Ammon's horn (tissue), 1 donor: ENCODE results near the gene NEK6.
"Not testable (repeated sequence)": the region's sequence is repeated elsewhere in the genome, so short reads cannot be mapped to it uniquely, and the experiment has no call there.

Experiments
- DNase-seq: peaks from one replicate; pipeline ENCODE4 v3.0.0-alpha.2; 2016; ENCODE audit warnings: low spot score

NEK6 gene

DNA sequence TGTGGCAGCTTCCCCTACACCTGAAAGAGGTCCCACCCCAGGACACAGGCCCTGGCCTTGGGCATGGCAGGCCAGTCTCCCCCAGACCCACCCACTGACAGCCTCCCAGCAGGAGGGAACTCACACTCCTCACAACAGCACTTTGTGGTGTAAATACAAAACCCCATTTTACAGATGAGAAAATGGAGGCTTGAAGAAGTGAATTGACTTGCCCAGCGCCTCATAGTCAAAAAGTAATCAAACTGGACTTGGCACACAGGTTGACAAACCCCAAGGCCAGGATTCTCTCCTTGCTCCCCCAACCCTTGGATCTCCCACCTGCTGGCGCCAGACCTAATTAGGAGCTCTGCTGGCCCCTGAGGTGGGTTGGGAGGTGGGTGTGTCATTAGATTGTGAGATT, 29.2 kb upstream of the NEK6 start:
- no peak for DNase-seq

DNA sequence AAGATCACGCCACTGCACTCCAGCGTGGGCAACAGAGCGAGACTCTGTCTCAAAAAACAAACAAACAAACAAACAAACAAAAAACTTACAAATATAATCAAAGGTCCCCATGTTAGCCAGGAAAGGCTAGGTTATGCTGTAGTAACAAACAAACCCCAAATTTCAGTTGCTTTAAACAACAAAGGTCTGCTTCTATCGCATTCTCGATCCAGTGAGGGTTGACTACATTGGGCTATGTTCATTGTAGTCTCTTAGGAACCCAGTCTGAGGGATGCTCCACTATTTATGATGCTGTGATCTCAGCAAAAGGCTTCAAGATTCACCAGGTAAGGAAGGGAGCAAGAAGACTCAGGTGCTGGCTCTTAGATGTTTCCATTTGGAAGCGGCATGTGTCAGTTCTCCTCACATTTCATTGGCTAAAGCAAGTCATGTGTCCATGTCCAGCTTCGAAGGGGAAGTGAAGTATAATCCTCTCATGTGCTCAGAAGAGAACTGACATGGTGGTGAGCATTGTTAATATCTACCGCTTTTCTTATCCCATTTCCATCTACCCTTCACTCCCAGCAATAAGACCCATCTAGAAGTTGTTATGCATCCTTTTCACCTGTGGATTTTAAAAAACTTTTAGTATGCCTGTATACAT, 26.5 kb upstream of the NEK6 start:
- DNase-seq = no peak

DNA sequence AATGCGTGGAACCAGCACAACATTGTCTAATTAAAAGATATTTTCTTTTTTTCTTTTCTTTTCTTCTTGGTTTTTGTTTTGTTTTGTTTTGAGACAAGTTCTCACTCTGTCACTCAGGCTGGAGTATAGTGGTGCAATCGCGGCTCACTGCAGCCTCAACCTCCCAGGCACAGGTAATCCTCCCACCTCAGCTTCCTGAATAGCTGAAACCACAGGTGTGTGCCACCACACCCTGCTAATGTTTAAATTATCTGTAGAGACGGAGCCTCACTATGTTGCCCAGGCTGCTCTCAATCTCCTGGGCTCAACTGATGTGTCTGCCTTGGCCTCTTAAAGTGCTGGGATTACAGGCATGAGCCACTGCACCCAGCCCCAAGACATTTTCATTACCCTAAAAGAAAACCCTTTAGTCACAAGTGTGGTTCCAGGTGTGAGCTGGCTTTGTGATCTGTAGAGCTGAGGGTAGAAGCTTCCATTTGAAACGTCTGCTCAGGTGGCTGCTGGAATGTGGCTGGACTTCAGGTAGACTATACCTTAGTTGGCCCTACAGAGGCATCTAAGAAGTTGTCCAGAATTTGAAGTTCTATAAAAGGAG, 19.1 kb upstream of the NEK6 start:
- no peak for DNase-seq

DNA sequence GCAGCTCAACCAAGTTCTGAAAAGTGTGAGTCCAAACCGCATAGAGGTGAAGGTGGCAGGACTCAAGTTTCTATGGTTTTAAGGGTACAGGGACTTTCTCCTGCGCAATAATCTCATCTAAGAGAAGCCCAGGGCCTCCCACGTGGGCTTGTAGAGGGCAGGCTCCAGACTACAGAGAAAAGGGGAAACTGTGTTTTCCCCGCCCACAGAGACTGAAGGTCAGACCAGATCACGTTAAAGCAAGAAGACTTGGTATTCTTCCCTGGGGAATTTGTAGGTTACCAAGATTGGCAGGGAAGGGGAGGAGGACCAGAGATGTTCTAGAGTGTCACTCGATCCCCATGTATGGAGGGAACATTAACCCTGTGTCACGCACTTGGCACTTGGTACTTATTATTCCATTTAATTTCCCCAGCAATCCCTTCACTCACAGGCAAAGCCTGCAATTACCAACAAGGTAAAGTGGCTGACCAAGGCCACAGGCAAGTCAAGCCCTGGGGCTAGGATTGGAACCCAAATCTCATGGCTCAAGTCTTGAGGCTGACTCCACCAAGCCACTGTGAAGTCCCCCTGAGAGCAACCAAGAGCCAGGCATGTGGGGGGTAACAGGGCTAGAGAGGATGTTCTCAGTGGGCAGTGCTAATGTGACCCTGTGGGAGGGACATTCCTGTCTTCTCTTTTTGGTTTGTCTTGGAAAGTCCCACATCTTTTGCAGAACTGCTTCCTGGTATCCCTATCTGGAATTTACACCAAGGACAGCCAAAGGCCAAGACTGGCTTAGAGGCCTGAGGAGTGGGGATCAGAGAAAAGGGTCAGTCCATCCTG, 18.3 kb upstream of the NEK6 start:
- DNase-seq = no peak

DNA sequence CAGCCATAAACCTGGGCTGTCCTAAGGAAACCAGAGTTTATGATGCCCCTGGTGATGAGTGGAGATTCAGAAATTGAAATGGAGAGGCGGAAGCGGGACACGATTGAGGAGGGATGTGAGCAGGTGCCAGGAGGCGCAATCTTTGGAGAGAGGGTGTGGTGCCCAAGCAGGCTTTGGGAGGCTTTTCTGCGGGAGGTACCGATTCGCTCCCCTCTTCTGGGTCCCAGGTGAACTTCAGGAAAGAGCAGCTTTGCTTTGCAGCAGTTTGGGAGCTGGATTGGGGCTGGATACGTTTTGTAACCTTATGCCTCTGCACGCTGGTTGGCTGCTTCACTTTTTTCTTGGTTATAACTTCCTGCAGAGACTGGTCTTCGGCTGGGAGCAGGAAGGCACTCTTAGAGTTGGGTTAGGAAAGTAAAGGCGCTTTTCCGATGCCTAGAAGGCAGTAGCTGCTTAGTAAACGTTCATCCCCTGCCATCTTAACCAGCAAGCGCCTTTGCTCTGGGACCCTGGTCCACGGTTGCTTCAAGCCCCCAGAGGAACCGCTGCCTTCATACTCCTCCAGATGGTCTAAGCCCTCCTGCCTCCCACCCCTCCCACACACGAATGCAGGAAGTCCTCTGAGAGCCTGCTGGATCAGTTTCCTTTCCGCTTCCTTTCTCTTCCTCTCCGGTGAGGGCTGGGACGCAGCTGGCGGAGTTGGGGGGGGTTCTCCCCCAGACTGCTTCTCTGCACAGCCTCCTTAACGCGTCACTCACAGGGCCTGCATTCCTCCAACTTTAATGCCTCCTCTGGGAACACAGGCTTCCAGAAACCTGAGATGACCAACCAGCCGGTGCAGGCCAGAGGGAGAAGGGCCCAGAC, 15.2 kb upstream of the NEK6 start:
- DNase-seq = no peak

DNA sequence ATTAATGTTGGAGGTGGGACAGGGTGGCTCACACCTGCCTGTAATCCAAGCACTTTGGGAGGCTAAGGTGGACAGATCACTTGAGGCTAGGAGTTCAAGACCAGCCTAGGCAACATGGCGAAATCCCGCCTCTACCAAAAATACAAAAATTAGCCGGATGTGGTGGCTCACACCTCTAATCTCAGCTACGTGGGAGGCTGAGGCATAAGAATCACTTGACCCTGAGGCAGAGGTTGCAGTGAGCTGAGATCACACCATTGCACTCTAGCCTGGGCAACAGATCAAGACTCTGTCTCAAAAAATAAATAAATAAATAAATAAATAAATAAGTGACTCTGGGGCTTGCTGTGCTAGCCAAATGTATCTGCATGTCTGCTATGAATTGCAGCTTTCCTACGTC, 10.4 kb upstream of the NEK6 start:
- not testable (repeated sequence) for DNase-seq

DNA sequence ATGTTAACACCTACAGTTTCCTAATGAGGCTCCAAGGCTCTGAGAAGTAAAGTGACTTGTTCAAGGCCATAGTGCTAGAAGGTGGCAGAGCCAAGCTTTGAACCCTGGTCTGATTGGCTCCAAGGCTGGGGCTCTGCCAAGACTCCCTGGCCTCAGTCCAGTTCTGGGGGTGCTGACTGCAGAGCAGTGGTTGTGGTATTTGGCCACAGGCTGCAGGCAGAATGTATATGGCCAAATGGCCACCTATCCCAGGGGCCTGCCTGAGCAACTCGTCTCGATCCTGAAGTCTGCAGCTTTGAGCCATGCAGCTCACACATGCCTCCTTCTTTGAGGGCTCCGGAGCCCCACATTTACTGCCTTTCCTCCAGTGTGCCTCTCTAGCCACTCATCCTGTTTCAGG, 9.7 kb upstream of the NEK6 start:
- DNase-seq = no peak

DNA sequence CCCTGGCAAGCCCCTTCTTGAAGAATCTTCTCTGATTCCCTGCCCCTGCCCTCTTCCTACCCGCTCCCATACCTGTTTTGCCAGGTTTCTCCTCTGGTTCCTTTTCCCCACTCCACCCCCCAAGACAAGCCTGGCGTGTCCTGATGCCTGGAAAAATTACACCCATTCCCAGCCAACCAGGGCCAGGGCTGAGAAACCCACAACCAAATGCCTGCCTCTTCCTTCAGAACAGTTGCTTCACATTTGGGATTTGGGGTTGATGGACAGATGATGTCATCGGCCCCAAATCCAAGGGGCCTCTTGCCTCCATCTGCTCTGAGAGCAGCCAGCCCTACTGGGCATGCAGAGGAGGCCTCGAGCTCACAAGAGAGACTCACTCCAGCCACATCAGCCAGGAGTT, 8.8 kb upstream of the NEK6 start:
- DNase-seq = no peak

DNA sequence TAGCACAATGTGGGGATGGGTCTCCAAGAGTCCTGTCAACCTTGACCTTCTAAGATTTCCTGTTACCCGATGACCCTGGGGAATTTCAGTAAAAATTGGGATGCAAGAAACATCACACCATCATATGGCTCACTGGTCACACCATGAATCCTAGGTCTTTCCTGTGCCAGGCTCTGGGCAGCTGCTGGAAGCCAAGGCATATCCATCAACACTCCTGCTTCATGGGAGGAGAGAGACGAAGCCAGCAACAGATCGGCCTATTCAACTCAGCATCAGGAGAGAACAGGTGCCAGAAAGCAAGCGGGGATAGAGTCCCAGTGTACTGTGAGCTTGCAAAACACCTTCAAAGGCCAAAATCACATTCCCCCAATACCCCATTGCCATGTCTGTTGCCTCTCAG, 6.5 kb upstream of the NEK6 start:
- DNase-seq = no peak

DNA sequence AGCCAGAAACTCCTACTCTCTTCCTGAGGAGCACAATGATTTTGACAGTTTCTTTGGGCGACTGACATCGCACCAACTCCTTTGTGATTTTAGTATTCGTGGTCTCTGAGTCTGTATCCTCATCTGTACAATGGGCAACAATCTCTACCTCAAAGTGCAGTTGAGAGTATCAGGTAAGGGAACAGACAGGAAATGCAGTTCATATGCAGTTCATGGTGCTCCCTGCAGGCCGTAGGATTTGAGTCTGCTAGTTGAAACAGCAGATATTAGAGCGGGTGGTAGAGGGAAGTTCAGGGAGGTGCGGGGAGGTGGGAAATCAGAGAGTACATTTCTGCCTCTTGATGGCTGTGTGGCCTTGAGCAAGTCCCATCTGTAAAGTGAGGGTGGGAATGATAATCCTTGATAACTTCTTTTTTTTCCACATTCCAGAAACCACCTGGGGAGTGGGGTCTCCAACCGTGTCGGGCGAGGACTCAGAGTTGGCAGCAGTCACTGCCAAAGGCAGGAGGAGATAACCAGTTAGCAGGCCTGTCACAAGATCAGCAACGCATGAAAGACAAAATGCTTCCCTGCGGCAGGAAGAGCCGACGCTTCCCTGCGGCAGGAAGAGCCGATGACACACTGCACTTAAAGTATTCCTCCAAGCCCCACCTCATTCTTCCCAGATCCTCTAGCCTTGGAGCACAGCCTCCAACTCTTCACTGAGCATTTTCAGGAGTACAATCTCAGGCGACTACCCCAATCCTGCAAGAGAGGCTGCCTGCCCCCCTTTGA, 6.0 kb upstream of the NEK6 start:
- no peak for DNase-seq

DNA sequence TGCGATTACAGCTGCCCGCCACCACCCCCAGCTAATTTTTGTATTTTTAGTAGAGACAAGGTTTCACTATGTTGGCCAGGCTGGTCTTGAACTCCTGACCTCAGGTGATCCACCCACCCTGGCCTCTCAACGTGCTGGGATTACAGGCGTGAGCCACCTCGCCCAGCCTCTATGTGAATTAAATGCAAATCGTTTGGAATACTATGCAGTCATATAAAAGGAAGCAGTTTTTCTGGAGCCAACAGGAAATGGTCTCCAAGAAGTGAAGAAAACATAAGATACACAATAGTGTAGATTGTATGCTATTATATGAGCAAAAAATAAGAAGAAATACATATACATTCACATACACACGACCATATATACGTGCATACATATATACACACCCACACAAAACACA, 4.9 kb upstream of the NEK6 start:
- not testable (repeated sequence) for DNase-seq

DNA sequence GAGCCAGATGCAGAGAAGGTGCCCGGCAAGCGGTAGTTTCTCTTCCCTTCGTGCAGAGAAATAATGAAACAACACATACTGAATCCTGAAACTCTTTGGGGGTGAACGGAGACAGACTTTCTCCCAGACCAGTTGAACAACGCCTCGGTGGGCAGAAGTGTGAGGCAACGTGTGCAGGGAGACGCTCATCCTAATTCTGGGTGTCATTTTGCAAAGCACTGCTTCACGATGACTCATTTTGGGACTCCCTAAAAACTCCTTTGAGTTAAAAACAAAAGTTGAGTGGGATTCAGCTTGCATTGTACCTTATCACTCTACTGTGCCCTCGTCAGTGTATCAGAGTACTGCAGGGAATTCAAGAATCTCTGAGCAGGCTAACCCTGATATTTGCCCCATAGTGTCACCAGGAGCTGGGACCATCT, 3.5 kb upstream of the NEK6 start:
- no peak for DNase-seq

DNA sequence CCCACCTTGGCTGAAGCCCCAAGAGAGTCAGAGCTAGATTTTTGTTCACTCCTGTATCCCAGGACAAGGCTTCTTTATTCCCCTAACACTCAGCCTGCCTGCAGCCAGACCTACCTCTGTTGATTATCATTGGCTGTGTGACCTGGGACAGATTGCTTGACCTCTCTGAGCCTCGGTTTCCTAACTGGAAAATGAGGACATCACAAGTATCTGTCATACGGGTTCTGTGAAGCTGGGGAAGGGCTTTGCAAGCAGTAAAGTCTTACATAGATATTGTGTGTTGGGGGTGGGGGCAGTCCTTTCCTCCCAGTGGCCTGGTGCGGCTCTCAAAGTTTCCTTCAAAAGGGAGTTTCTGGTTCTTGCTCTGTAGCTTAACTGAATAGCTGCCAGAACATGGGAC, 2.5 kb upstream of the NEK6 start:
- no peak for DNase-seq

DNA sequence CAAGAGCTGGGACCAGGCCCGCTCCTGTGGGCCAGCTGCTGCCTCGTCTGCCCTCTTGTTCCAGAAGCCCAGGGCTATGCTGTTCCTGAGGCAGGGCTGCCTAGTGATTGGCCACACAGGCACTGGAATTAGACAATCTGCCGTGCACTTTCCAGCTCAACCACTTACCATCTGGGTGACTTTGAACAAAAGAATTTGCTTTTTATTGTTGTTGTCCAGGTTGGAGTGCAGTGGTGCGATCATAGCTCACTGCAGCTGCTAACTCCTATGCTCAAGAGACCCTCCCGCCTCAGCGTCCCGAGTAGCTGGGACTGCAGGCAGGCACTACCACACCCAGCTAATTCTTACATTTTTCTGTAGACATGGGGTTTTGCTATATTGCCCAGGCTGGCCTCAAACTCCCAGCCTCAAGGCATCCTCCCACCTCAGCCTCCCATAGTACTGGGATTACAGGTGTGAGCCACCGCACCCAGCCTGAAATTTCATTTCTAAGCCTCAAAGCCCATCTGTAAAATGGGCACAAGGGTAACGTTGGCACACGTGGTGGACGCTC, 1.2 kb upstream of the NEK6 start:
- no peak for DNase-seq

DNA sequence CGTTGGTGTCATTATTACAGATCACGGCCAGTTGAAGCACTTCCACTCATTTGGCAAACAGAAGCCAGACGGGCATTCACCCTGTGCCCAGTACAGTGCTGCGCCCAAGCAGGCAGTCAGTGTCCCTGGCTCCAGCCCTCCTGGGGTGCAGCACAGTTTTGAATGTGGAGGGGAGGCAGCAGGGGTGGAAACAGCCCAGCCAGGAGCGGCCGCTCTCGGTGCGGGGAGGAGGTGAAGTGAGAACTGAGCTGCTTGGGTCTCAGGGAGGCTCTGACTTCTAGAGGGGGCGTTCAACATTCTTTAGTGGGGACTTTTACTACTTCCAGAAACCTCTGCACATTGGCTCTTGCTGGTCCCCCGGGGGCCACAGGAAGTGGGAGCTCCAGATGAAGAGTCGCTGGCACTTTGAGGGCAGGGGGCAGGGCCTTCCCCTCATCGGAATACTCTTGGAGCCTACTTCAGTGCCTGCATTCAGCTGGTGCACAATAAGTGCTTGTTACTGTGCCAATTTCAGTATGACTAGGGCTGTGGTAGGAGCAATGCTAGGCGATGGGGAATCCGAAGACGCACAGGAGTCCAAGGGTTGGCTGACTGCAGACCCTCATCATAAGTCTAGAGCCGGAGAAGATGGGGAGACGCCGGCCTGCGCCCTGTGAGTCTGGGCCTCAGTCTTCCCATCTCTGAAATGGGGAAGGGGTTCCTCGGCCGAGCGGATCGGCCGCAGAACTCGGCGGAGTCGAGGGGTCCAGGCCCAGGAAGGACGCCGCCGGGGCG, 492 bp upstream of the NEK6 start:
- DNase-seq = no peak

DNA sequence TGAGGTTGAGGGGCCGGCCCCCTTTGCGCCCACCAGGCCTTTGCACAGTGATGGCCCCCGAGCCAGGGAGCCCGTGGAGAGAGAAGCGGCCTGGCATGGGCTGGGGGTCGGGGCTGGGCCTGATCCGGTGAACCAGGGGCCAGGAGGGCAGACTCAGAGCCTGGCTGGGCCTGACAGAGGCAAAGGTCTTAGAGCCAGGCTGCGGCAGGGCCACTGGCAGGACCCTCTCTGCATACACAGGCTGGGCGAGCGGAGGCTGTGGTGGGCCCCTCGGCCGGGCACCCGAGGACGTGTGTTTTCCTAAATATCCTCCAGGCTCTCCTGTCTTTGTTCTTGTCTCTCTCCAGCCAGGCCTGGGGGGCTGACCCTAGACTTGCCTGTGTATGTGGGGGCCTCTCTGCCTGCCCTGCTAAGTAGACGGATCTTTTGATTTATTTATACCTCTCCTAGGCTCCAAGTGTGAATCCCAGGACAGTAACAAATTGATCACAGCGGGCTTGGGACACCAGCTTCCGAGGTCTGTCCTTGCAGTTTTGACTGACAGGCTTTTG, 933 bp downstream of the NEK6 start:
- no peak for DNase-seq

DNA sequence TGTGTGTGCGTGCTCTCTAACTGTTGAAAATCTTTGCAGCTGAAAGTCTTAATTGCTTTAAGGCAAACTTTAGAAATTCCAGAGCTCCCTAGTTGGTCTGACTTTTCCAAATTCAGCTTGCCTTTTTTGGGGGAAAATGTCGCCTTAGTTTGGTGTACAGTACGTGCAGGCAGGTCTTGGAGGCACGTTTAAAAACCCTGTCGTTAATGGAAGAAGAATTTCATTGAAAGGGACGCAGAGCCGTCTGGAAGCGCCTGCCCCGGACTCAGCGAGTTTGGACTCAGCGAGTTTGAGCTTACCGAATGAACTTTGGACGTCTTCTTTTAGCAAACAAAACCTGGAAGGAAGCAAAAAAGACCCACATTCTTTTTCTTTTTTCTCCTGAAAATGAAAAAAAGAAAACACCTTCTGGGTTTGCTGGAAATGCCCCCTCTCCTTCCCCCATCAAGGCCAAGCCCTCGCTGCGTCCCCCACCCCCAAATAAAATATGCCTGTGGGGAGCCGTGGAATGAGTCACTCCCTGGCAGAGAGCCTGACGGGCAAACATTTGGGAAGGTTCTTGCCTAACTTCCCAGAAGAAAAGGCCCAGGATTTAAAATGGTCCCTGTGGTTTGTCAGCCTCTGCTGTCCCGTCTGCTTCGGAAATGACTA, 1.5 kb downstream of the NEK6 start:
- DNase-seq = no peak

DNA sequence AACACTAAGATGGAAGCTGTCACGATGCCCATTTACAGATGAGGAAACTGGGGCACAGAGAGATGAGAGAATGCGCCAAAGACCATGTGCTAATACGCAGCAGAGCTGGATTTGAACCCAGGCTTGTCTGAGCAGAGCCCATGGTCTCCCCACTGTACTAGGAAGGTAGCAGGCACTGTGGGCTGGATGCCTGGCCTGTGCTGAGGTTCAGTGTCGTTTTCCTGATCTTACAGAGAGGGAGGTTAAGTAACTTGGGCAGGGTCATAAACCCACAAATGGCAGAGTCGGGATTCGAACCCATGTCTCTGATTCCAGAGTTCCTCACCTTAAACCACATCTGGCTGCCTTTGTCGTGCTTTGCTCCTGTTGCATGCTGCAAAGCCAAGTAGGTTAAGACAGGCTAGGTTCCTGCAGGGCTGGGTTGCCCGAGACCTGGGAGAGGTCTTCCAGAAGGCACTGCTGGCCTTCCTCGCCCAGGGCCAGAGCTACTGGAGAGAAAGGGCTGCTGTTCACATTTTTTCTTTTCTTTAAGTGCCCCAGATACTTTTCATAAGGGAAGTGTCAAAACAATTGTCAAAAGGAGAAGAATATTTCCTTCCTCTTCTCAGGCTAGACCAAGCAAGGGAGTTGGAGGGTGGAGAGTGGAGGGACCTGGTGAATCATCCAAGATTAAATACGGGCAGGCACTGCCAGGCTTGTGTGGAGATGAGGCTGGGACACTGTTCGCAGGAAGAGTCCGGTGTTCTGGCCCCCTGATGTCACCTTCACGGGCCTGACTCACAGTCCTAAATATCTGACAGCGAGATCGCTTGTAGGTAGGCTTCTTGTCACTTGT, 3.2 kb downstream of the NEK6 start:
- DNase-seq = no peak
